IPS DF 4.7 (cell line): ENCODE results near the gene CCM2L.

Experiments used
- DNase-seq: peaks from one replicate; pipeline ENCODE4 v3.0.0-alpha.2; 2013; ENCODE audit warnings: low spot score; ENCODE audit errors: extremely low read depth

The CCM2L gene

GRCh38 chr20:31992086-31992485, 18.2 kb upstream of the CCM2L start:
- no peak for DNase-seq

- DNase-seq = no peak
These were observed 13.2 kb upstream of the CCM2L start for GRCh38 chr20:31996996-31997395.

GRCh38 chr20:31998246-31998645, 12.0 kb upstream of the CCM2L start:
- no peak for DNase-seq

- DNase-seq = no peak
These were observed 6.9 kb upstream of the CCM2L start for GRCh38 chr20:32003325-32003724.

GRCh38 chr20:32004963-32005362, 5.3 kb upstream of the CCM2L start:
- no peak for DNase-seq

GRCh38 chr20:32006053-32006452, 4.2 kb upstream of the CCM2L start:
- DNase-seq = no peak

- no peak for DNase-seq
These were observed 3.1 kb upstream of the CCM2L start for GRCh38 chr20:32006841-32007786.

GRCh38 chr20:32007787-32008616, 2.2 kb upstream of the CCM2L start:
- DNase-seq = no peak

GRCh38 chr20:32009564-32009963, 674 bp upstream of the CCM2L start:
- DNase-seq = no peak

GRCh38 chr20:32010666-32011065, 428 bp downstream of the CCM2L start:
- DNase-seq = no peak

GRCh38 chr20:32012159-32012688, 2.0 kb downstream of the CCM2L start:
- no peak for DNase-seq

- no peak for DNase-seq
These were observed 3.1 kb downstream of the CCM2L start for GRCh38 chr20:32013326-32013725.

- DNase-seq = no peak
These were observed 7.5 kb downstream of the CCM2L start for GRCh38 chr20:32017711-32018251.

GRCh38 chr20:32018269-32019155, 8.3 kb downstream of the CCM2L start:
- no peak for DNase-seq

GRCh38 chr20:32019156-32019510, 8.9 kb downstream of the CCM2L start:
- DNase-seq = no peak

GRCh38 chr20:32019563-32020463, 9.6 kb downstream of the CCM2L start:
- DNase-seq = no peak

GRCh38 chr20:32021091-32021490, 10.9 kb downstream of the CCM2L start:
- no peak for DNase-seq

GRCh38 chr20:32024683-32025295, 14.6 kb downstream of the CCM2L start:
- DNase-seq = no peak

- DNase-seq = no peak
These were observed 17.4 kb downstream of the CCM2L start for GRCh38 chr20:32027643-32028042.
